Naive thymus-derived CD4-positive, alpha-beta T cell (primary cell): Measurements from ENCODE around the gene STK17B. TPM values are rescaled to one million over a fixed set of nuclear protein-coding genes. Genes with fewer than 3 reads are reported as not detected.

Experiments used
- ATAC-seq: fragments of 150-1000 bp; cut with Tn5 transposase; 2 replicates; pipeline ENCODE4 v1.10.0; 2021; ENCODE audit warnings: mild to moderate bottlenecking, moderate library complexity
- CTCF ChIA-PET: fragments of 350-600 bp; sonication (Branson Sonifier 250); formaldehyde crosslinking; loops from one replicate; lab custom pipeline; 2021; ENCODE audit warnings: antibody characterized with exemption; lab: Charles Lee
- POLR2A ChIA-PET: fragments of 350-600 bp; sonication (Branson Sonifier 250); formaldehyde crosslinking; loops from one replicate; lab custom pipeline; 2021; ENCODE audit warnings: antibody characterized with exemption, inconsistent platforms; lab: Charles Lee
- DNase-seq, 9 donors: peaks; one replicate each; pipeline versions ENCODE4 v3.0.0 to v3.0.0-alpha.2; 2020 to 2022; ENCODE audit warnings: mixed read lengths in 1 of 9
- H3K27ac ChIP-seq: one replicate; pipeline ENCODE4 v1.7.0; 2013; ENCODE audit warnings: mild to moderate bottlenecking, low read depth, low read length, moderate library complexity
- H3K27me3 ChIP-seq, 2 donors: one replicate each; pipeline ENCODE4 v1.7.0; 2013; ENCODE audit warnings: low read length in 2 of 2, mild to moderate bottlenecking in 2 of 2, moderate library complexity in 2 of 2; ENCODE audit not compliant: control insufficient read depth in 2 of 2, insufficient read depth in 2 of 2
- H3K36me3 ChIP-seq, 3 experiments: 1 replicate in 2 of 3; 2 replicates in 1 of 3; pipeline ENCODE4 v1.7.0; 2013; ENCODE audit warnings: low read length in 3 of 3, mild to moderate bottlenecking in 3 of 3, moderate library complexity in 1 of 3; ENCODE audit not compliant: insufficient read depth in 3 of 3, control insufficient read depth in 2 of 3
- H3K4me1 ChIP-seq, 2 donors: one replicate each; pipeline ENCODE4 v1.7.0; 2013; ENCODE audit warnings: low read length in 2 of 2, mild to moderate bottlenecking in 2 of 2, moderate library complexity in 1 of 2; ENCODE audit not compliant: control insufficient read depth in 2 of 2, insufficient read depth in 2 of 2
- H3K4me3 ChIP-seq: 2 replicates; pipeline ENCODE4 v1.7.0; 2013; ENCODE audit warnings: mild to moderate bottlenecking, low read length
- H3K9me3 ChIP-seq, 3 experiments: 1 replicate in 2 of 3; 2 replicates in 1 of 3; pipeline ENCODE4 v1.7.0; 2013; ENCODE audit warnings: low read length in 3 of 3; ENCODE audit not compliant: control insufficient read depth in 2 of 3
- H3K27ac Mint-ChIP-seq, 9 donors: one replicate each; pipeline ENCODE4 v1.8.0; 2020 to 2022; ENCODE audit warnings: mixed read lengths in 9 of 9, mild to moderate bottlenecking in 8 of 9, moderate library complexity in 5 of 9, inconsistent platforms in 2 of 9
- H3K27me3 Mint-ChIP-seq, 5 donors: one replicate each; pipeline ENCODE4 v1.8.0; 2021 to 2022; ENCODE audit warnings: mixed read lengths in 5 of 5, mild to moderate bottlenecking in 1 of 5
- H3K36me3 Mint-ChIP-seq, 5 donors: one replicate each; pipeline ENCODE4 v1.8.0; 2020 to 2022; ENCODE audit warnings: mixed read lengths in 5 of 5, mild to moderate bottlenecking in 3 of 5, inconsistent platforms in 1 of 5
- H3K4me1 Mint-ChIP-seq, 7 donors: one replicate each; pipeline ENCODE4 v1.8.0; 2020 to 2022; ENCODE audit warnings: mixed read lengths in 7 of 7, mild to moderate bottlenecking in 3 of 7, inconsistent platforms in 1 of 7
- H3K4me3 Mint-ChIP-seq, 10 donors: one replicate each; pipeline ENCODE4 v1.8.0; 2020 to 2022; ENCODE audit warnings: mild to moderate bottlenecking in 10 of 10, mixed read lengths in 10 of 10, moderate library complexity in 6 of 10, inconsistent platforms in 2 of 10
- H3K9me3 Mint-ChIP-seq, 11 donors: one replicate each; pipeline ENCODE4 v1.8.0; 2020 to 2022; ENCODE audit warnings: mixed read lengths in 11 of 11, mild to moderate bottlenecking in 4 of 11, inconsistent platforms in 1 of 11, moderate library complexity in 1 of 11
- intact Hi-C, 2 donors: fragments of 100-400 bp; cut with micrococcal nuclease; formaldehyde crosslinking; loops; one replicate each; pipeline ENCODE4 v1.15.1; 2023
- polyA plus RNA-seq, 2 donors: library from polyadenylated mRNA; unstranded; fragments of 300-500 nt; fragmentation: Illumina TruSeq; gene quantifications; one replicate each; pipeline ENCODE4 v1.2.3, GENCODE V29; 2021
- total RNA-seq, 6 experiments: library from RNA in 5 of 6; stranded (reverse) in 5 of 6; gene quantifications; 1 replicate in 5 of 6; 2 replicates in 1 of 6; pipeline ENCODE4 v1.2.3 and lab custom pipeline; 2021 to 2026

Gene STK17B
- total and polyA plus RNA-seq, 7 experiments from 2014 or later = 66.0 to 513 (median 293) TPM

DNA sequence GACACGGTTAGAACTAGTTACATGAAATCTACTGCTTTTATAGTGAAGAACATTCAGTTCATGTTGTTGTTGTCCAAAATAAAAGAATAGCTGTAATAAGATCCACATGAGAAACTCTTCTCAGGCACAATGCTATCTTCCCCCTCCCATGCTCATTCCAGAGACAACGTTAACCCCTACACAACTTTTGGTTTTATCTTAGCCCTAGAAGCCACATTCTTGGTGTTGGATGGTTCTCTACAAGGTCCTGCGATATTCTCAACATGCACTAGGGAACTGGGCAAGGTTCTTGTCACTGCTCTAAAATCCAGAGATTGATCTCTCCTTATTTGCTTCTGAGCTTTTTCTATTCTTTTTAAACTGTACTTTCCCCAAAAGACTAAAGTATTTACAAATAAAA lies 51.5 kb downstream of the STK17B start:
- Histone ChIP-seq H3K9me3 (no peaks in the 10 kb centered on the region), H3K4me3 (no peak overlapping the region), H3K27me3 (no peaks in the 10 kb centered on the region), H3K27ac (no peak overlapping the region), H3K36me3 (no peaks in the 10 kb centered on the region), H3K4me1 (no peaks in the 10 kb centered on the region)
- H3K36me3 Mint-ChIP-seq = peaks cover 0 to 5% (median 5%) of the 10 kb centered on the region in 5 donors
- no peak overlapping the region for H3K4me3 Mint-ChIP-seq
- ATAC-seq (no peak), DNase-seq (no peak)
- POLR2A ChIA-PET = interaction anchor here (0.5 kb wide), 1 partner anchor 11 kb away, joined by 3 read pairs; no protein-coding TSS in a partner anchor
- H3K27ac Mint-ChIP-seq = peak overlapping the region in 1 of 9 donors; percentile 3
- intact Hi-C loops = loop anchor here in 1 of 2 donors (5.0 kb wide), 2 partner anchors 38 to 587 kb away; no protein-coding TSS in a partner anchor
- CTCF ChIA-PET = interaction anchor here (1.9 kb wide), 1 partner anchor 22 kb away, joined by 8 read pairs; no protein-coding TSS in a partner anchor
- peaks cover 0 to 4% (median 0%) of the 10 kb centered on the region in 7 donors for H3K4me1 Mint-ChIP-seq
- H3K27me3 Mint-ChIP-seq = no peaks in the 10 kb centered on the region
- peaks cover 0 to 17% (median 2%) of the 10 kb centered on the region in 11 donors for H3K9me3 Mint-ChIP-seq

DNA sequence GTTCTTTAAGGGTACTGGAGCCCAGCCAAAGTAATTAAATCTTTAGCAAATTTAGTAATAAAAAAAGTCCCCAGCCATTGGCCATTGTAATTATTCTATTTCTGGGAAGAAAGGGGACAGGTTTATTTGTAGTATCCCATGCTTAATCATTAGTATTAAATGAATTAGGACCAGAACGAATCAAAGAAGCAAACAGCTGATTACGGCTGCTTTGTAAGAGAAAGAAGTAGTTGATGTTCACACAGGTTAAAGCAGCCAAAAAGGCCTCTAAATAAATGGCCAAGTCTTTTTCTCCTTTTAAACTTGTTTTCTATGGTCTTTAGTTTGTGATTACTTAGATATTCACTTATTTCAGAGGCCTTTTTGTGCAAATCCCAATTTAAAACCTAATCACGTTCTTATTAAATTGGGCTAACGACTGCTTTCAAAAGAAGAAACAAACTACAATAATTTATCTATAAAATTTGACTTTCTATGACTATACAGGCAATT lies 54.1 kb downstream of the STK17B start:
- CTCF ChIA-PET = no interaction called here
- intact Hi-C loops = loop anchor here in 1 of 2 donors (5.0 kb wide), 1 partner anchor 590 kb away; no protein-coding TSS in a partner anchor

DNA sequence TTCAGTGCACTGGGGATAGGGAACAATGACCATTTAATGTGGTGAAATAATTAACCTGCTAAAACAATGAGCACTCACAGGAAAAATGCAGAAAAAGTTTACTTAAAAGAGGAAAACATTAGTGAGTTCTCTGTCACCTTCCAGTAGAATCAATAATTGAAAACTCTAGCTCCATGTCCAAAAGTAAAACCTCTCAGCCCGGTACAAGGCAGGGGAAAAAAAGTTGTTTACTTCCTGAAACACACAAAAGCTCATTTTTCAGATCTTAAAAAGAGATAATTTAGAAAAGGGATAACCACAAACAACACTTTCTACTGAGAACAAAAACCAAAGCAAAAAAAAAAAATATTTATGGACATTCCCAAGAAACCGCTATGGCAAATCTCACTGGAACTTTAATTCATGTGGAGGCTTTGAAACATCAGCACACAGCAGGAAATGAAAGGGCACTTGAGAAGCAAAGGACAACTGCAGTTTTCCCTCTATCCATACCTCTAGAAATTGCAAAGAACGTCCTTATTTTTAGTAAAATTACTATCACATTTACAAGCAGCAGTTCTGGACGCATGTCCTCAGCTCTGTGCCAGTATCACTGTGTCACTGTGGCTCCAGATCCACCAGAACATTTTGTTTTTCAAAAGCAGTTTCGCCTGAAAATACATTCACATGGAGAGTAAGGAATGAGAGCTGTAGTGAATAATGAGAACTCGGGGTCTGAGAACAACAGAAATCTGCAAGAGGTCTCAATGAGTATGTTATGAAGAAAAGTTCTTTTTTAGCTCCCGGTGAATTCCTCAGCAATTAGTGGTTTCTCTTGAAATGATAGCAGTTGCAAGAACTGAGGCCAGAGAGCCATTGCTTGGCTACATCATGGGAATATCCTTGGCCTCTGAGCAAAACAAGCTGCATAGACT lies 58.1 kb downstream of the STK17B start:
- Mint-ChIP-seq H3K4me3 (peak overlapping the region in 6 of 10 donors; percentile 20 to 56 (median 34)), H3K36me3 (peaks cover 0 to 4% (median 0%) of the 10 kb centered on the region in 5 donors), H3K27me3 (no peaks in the 10 kb centered on the region), H3K9me3 (no peaks in the 10 kb centered on the region), H3K4me1 (peaks cover 4 to 28% (median 20%) of the 10 kb centered on the region in 7 donors), H3K27ac (peak overlapping the region in 2 of 9 donors; percentile 51 to 77)
- no peak overlapping the region for H3K4me3 ChIP-seq
- ATAC-seq (no peak), DNase-seq (no peak)
- no peaks in the 10 kb centered on the region for H3K4me1 ChIP-seq
- ChIA-PET CTCF (interaction anchor here (1.1 to 1.6 kb wide), 3 partner anchors 16 to 224 kb away, joined by 3 to 4 read pairs (median 3); no protein-coding TSS in a partner anchor), POLR2A (interaction anchor here (0.6 to 1.2 kb wide), 3 partner anchors 13 to 108 kb away, joined by 3 to 6 read pairs (median 3); no protein-coding TSS in a partner anchor)
- no peaks in the 10 kb centered on the region for H3K27me3 ChIP-seq
- no peaks in the 10 kb centered on the region for H3K36me3 ChIP-seq
- no peak overlapping the region for H3K27ac ChIP-seq
- intact Hi-C loops = loop anchor here in 1 of 2 donors (1.0 kb wide), 1 partner anchor 8 kb away; no protein-coding TSS in a partner anchor
- H3K9me3 ChIP-seq = no peaks in the 10 kb centered on the region

More for the DNA sequence above, 54.1 kb downstream of the STK17B start:
- H3K27me3 Mint-ChIP-seq = no peaks in the 10 kb centered on the region
- H3K4me1 Mint-ChIP-seq = peaks cover 4 to 25% (median 14%) of the 10 kb centered on the region in 7 donors
- H3K4me3 Mint-ChIP-seq = no peak overlapping the region
- Histone ChIP-seq H3K9me3 (no peaks in the 10 kb centered on the region), H3K27me3 (no peaks in the 10 kb centered on the region), H3K4me1 (no peaks in the 10 kb centered on the region), H3K4me3 (no peak overlapping the region), H3K27ac (no peak overlapping the region), H3K36me3 (no peaks in the 10 kb centered on the region)
- peaks cover 0 to 7% (median 5%) of the 10 kb centered on the region in 5 donors for H3K36me3 Mint-ChIP-seq
- H3K27ac Mint-ChIP-seq = no peak overlapping the region
- POLR2A ChIA-PET = interaction anchor here (1.7 kb wide), 1 partner anchor 15 kb away, joined by 3 read pairs; no protein-coding TSS in a partner anchor
- no peak for ATAC-seq
- no peak for DNase-seq
- peaks cover 0 to 7% (median 2%) of the 10 kb centered on the region in 11 donors for H3K9me3 Mint-ChIP-seq

DNA sequence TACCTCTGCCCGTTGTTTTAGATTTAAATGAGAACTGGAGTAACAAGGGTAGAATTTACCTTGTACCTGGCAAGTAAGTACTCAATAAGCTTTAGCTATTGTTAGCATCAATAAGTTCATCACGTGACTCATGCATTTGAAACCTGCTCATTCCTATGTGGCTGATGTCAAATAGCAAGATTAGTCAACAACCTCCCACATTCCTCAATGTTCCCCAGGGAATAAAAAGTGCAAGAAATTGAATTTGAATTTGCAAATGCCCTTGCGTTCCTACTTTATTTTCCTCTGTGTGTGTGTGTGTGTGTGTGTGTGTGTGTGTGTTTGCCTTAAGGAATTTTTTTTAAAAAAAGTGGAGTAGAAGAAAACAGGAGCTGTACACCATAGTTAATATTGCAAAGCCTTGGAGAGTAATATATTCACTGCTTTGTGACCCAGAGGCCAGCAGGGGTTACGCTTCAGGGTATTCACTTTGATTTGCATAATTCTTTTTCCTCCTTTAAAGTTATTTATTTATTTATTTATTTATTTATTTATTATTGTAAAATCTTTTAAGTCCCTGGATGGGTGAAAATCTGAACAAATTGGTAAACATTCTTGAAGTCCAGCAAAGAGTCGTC lies 58.9 kb downstream of the STK17B start:
- Mint-ChIP-seq H3K27ac (no peak overlapping the region), H3K4me1 (peaks cover 4 to 28% (median 20%) of the 10 kb centered on the region in 7 donors), H3K27me3 (no peaks in the 10 kb centered on the region), H3K36me3 (peaks cover 0 to 4% (median 0%) of the 10 kb centered on the region in 5 donors), H3K9me3 (peaks cover 0 to 3% (median 0%) of the 10 kb centered on the region in 11 donors), H3K4me3 (peak overlapping the region in 3 of 10 donors; percentile 27 to 56 (median 31))
- Histone ChIP-seq H3K27me3 (no peaks in the 10 kb centered on the region), H3K4me1 (no peaks in the 10 kb centered on the region), H3K9me3 (no peaks in the 10 kb centered on the region), H3K36me3 (no peaks in the 10 kb centered on the region), H3K4me3 (no peak overlapping the region), H3K27ac (no peak overlapping the region)
- DNase-seq (no peak), ATAC-seq (no peak)
- CTCF ChIA-PET = interaction anchor here (0.7 to 1.6 kb wide), 4 partner anchors 15 to 225 kb away, joined by 3 to 4 read pairs (median 3); partner anchors contain the start of gene DNAH7
- intact Hi-C loops = loop anchor here in 1 of 2 donors (1.0 kb wide), 1 partner anchor 7 kb away; no protein-coding TSS in a partner anchor
- POLR2A ChIA-PET = interaction anchor here (1.2 kb wide), 2 partner anchors 12 to 109 kb away, joined by 3 read pairs; no protein-coding TSS in a partner anchor

DNA sequence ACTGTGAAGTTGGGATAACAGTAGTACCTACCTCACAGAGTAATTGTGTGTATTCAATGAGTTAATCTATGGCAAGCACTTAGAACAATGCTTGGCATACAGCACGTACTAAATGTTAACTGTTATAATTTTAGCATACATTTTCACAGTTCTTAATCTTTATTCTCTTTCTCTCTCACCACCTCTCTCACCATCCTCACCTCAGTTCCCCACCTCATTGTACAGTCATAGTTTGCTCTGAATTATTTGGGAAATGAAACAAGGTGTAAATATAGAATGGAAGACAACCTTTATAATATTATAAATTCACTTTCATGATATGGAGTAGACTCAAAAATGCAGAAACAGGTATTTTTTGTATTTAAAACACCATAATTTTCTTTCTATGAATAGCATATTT lies 62.8 kb downstream of the STK17B start:
- CTCF ChIA-PET = no interaction called here
- no peaks in the 10 kb centered on the region for H3K27me3 Mint-ChIP-seq
- Histone ChIP-seq H3K4me3 (no peak overlapping the region), H3K4me1 (no peaks in the 10 kb centered on the region), H3K27me3 (no peaks in the 10 kb centered on the region), H3K36me3 (no peaks in the 10 kb centered on the region), H3K27ac (no peak overlapping the region), H3K9me3 (no peaks in the 10 kb centered on the region)
- no peak overlapping the region for H3K4me3 Mint-ChIP-seq
- intact Hi-C loops = no loop called here
- no peak for DNase-seq
- H3K27ac Mint-ChIP-seq = no peak overlapping the region
- POLR2A ChIA-PET = no interaction called here
- H3K36me3 Mint-ChIP-seq = peaks cover 0 to 4% (median 0%) of the 10 kb centered on the region in 5 donors
- peaks cover 5 to 42% (median 23%) of the 10 kb centered on the region in 7 donors for H3K4me1 Mint-ChIP-seq
- peaks cover 0 to 3% (median 0%) of the 10 kb centered on the region in 11 donors for H3K9me3 Mint-ChIP-seq
- ATAC-seq = no peak

DNA sequence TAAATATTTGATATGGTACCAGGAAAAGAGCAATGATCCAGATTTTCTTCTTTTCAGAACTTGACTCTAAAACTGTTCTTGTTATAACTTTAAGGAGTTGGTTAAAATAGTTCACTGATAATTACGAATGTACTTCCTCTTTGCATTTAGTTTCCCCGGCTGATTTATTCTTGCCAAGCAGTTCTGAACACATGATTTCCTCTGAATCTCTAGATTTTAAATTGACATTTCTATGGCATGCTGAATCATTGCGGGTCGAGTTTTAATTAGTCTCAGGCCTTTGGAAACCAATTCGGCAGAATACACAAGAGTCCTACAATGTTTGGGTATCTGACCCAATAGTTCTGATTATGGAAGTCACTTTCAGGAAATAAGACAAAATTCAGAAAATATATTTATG lies 65.4 kb downstream of the STK17B start:
- Histone ChIP-seq H3K27ac (no peak overlapping the region), H3K4me1 (no peaks in the 10 kb centered on the region), H3K36me3 (no peaks in the 10 kb centered on the region), H3K27me3 (no peaks in the 10 kb centered on the region), H3K4me3 (no peak overlapping the region), H3K9me3 (no peaks in the 10 kb centered on the region)
- Mint-ChIP-seq H3K9me3 (peaks cover 0 to 6% (median 0%) of the 10 kb centered on the region in 11 donors), H3K4me3 (peak overlapping the region in 9 of 10 donors; percentile 1 to 81 (median 69)), H3K27me3 (no peaks in the 10 kb centered on the region), H3K27ac (peak overlapping the region; percentile 6 to 84 (median 54)), H3K4me1 (peaks cover 2 to 50% (median 29%) of the 10 kb centered on the region in 7 donors), H3K36me3 (peaks cover 0 to 4% (median 0%) of the 10 kb centered on the region in 5 donors)
- DNase-seq = peak in 2 of 9 donors; percentile 8 to 16
- intact Hi-C loops = loop anchor here in 1 of 2 donors (1.0 kb wide), 1 partner anchor 7 kb away; no protein-coding TSS in a partner anchor
- ATAC-seq = peak; percentile 38
- POLR2A ChIA-PET = no interaction called here
- CTCF ChIA-PET = no interaction called here
